HG03354 (cell line): ENCODE results near the gene TCHP.
A peak's percentile ranks its signal among the peaks of the same experiment; 100 is the strongest.
"Not testable (repeated sequence)": the region's sequence is repeated elsewhere in the genome, so short reads cannot be mapped to it uniquely, and the experiment has no call there.

ENCODE experiments used
- ATAC-seq: cut with Tn5 transposase; IDR thresholded peaks from one replicate; pipeline ENCODE4 v1.9.1; 2021; ENCODE audit warnings: mild to moderate bottlenecking; ENCODE audit not compliant: unreplicated experiment, poor library complexity, severe bottlenecking

Gene TCHP, protein sequence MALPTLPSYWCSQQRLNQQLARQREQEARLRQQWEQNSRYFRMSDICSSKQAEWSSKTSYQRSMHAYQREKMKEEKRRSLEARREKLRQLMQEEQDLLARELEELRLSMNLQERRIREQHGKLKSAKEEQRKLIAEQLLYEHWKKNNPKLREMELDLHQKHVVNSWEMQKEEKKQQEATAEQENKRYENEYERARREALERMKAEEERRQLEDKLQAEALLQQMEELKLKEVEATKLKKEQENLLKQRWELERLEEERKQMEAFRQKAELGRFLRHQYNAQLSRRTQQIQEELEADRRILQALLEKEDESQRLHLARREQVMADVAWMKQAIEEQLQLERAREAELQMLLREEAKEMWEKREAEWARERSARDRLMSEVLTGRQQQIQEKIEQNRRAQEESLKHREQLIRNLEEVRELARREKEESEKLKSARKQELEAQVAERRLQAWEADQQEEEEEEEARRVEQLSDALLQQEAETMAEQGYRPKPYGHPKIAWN

DNA sequence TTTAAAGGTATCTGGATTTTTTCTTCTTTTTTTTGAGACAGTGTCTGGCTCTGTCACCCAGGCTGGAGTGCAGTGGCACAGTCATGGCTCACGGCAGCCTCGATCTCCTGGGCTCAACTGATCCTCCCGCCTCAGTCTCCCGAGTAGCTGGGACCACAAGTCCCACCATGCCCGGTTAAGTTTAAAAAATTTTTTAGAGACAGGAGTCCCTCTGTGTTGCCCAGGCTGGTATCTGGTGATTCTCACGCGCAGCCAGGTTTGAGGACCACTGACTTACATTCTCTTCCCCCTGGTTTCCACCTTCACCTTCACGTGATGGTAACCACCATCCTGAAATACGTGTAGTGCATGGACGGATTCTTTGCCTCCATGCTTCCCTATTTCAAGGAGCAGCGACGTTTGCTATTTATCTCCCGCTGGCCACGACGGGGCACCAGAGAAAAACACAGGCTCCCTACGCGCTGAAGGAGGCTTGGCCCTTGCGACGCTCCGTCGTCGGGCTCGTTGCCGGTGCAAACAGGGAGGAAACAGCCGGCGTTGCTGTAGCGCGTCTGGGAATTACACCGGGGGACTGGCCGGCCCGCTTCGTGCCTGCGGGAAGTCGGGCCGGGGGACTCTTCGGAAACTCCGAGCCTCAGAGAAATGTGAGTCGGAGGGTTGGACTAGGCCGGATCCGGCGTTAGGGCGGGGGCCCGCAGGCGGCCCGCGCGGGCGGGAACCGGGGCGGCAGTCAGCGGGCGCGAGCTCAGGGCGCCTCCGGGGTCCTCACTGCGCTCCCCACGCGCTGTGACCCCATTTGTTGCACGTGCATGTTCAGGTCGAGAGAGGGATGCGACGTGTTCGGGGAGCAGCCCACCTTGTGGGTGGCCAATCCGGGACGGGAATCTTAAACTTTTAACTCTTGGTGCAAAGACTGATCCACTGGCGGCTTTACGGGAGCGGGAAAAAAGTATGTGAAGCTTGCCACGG lies at the start of gene TCHP:
TCHP (plus strand) TSS at position 492 of the 969 bp plus-strand sequence. CDS start 2,753 bp downstream, outside the sequence.
- peak; percentile 78 for ATAC-seq

DNA sequence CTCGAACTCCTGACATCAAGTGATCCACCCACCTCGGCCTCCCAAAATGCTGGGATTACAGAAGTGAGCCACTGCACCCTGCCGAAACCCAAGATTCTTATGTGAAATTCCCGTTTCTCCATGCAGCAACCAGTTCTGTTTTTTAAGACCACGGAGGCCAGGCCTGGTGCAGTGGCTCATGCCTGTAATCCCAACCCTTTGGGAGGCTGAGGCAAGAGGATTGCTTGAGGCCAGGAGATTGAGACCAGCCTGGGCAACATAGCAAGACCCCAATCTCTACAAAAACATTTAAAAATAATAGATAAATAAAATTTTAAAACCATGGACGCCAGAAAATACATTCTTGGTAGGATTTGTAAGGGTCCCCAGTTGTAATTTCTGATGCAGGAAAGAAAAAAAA lies 49.6 kb upstream of the TCHP start:
- not testable (repeated sequence) for ATAC-seq

DNA sequence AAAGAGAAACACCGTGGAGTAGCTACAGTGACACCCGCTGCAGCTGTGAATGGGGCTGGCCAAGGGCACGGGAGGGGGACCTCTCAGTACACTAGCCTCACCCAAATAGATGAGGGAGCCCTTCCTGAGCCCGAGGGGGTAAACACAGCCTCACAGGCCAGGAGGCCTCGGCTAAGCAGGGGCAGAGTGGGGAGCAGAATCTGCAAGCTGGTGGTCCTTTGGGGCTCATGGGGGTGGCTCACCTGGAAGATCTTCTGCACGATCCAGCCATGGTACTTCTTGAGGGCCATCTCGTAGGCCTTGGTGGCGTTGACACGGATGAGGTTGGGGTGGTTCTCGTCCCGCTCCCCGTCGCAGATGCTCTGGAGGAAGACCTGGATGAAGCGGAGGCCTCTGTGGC lies 44.7 kb upstream of the TCHP start:
- no peak for ATAC-seq

DNA sequence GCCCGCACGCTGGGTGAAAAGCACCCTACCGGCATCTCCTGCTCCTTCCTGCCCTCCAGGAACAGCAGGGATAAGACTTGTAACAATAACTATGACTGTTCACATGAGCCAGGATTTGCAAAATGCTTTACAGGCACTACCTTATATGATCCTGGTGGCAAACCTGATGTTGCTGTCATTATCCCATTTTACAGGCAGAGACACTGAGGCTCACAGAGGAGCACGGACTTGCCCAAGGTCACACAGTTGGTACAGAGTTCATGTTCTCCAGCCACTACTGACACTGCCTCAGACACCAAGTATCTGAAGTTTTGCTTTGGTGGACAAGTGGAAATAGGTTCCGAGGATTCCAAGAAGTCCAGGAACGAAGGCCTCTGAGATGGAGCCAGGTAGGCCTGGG lies 42.4 kb upstream of the TCHP start:
- ATAC-seq: no peak

DNA sequence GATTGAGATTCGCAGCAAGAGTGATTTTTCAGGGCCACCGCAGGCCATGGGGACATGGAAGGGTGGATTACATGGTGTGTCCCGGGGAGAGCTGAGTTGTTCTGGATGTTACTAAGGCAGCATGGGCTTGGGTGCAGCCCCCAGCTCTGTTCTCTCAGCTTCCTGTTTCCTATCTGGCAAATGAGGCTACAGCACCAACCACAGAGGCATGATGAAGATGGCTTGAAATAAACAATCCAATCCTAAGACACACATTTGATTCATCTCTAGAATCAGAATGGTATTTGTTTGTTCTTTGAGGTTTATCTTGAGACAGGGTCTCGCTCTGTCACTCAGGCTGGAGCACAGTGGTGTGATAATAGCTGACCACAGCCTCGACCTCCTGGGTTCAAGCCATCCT lies 41.3 kb upstream of the TCHP start:
- no peak for ATAC-seq

DNA sequence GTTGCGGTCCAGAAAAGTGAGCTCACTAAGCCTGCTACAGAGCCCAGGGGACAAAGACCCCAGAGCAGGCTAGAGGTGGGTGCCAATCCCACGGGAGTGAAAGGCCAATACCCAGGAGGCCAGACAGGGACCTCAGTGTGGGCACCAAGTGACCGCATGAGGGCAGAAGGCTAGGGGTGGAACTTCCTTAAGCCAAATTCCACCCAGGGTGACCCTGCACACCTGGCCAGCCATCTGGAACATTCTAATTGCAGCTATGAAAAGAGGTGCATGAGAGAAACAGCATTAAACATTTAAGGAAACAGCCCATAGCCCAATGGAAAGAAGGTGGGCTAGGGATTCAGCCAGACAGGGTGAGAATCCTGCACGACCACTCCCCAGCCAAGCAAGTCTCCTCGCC lies 39.1 kb upstream of the TCHP start:
- ATAC-seq: no peak

DNA sequence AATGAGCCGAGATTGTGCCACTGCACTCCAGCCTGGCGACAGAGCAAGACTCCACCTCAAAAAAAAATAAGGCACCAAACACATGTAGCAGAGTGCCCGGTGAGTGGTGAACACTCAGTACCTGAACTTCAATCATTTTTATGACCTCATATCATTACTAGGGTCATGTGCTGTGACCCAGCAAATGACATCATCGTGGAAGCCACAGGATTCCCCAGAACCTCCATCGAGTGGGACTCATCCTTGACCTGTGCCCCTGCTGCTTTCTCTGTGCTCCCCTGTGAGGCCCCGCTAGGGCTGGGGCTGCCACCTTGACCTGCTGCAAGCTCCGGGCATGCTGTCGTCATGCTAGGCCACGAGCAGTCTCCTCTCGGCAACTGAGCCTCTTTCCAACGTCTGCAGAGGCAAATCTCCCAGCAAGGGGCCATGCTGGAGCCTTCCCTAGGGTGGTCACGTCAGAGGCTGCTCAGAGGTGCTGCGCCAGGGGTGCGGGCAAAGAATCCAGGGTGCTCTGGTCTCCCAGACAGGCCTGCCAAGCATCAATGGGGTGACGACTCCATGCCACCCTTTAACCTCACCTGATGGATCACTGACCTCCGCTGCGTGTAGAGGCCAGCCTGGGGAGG lies 38.3 kb upstream of the TCHP start:
- ATAC-seq: no peak

DNA sequence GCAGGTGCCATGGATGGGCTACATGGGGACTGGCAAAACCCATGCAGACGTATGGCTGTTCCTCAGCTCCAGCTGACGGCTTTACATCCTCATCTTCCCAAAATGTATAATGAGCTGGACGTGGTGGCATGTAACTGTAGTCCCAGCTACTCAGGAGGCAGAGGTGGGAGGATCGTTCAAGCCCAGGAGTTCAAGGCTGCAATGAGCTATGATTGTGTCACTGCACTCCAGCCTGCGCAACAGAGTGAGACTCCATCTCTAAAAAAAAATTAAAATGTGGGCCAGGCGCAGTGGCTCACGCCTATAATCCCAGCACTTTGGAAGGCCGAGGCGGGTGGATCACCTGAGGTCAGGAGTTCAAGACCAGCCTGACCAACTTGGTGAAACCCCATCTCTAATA lies 37.6 kb upstream of the TCHP start:
- ATAC-seq: not testable (repeated sequence)

DNA sequence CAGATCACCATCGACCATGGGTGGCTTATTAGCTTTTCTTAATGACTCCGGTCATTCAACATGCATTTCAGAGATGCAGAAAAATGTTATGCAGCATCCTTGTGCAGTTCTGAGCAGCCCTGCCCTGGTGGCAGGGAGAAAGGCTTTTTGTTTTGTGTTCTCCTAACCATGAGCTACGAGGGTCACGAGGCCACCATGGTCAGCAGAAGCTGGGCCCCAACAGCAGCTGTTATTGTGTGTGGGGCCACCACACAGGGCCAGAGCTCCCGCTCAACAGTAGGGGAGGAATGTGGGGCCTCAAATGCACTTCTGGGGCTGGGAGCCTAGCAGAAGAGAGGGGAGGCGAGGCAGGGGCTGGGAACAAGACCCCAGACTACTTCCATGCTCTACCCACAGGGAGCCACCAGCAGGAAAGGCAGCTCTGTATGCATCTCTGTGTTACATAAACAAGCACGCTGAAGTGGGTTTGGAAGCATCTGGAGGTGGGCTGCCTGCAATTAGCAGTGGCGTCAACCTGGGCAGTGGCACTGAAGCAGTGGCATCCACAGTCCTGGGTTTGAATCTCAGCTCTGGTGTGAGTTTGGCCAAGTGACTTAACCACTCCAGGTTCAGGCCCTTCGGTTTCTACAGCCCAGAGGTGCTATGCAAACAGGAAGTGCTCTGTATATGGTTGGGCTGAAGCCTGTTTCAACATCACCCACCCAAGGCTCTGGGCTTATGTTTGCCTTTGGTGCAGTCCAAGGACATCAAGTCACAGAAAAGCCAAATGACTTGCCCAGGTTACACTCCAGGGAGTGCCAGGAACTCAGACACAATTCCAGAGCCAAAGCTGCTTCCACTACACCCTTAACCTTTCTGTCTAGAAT lies 36.0 kb upstream of the TCHP start:
- no peak for ATAC-seq

DNA sequence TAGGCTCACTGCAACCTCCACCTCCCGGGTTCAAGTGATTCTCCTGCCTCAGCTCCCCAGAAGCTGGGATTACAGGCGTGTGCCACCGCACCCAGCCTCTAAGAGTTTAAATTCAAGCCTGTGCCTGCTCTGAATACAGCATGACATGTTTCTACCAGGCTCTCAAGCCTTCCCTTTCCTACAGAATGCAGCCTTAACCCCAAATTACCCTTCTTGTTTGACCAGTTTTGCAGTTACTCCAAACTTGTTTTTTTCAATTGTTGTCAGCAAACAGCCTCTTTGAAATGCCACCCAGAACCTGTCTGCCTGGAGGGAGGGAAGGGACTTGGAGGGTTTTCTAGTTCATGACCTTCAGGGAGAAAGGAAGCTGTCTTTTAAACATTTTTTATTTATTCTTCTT lies 35.2 kb upstream of the TCHP start:
- ATAC-seq: no peak

DNA sequence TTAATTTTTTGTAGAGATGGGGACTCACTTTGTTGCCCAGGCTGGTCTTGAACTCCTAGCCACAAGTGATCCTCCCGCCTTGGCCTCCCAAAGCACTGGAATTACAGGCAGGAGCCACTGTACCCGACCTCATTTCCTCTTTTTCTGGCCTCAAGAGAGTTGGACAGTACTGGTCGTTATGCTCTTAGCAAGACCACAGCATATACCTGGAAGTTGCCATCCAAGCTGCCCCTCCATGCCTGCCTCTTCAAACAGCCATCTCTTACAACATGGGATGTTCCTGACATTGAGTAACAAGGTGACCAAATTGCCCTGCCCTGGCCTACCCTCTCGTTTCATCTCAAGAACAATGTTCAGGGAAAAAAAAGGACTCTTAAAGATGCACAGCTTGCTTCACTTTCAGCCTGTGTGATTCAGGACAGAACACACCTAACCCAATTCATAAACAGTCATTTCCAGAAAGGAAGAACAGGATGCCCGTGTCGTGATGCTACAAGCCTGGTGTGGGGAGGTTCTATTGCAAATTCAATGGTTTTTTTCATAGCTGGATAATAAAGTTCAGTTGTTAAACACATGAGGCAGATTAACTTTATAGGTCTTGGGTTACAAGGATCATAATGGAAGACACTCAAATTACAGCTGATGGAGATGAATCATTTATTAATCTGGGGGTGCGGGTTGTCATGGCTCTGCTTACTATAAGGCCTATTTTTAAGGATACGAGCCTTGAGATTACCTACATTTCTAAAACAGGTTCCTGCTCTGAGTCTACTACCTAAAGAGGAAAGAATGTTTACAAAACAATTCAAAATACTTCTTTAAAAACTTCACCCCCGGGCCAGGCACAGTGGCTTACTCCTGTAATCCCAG lies 31.7 kb upstream of the TCHP start:
- no peak for ATAC-seq

DNA sequence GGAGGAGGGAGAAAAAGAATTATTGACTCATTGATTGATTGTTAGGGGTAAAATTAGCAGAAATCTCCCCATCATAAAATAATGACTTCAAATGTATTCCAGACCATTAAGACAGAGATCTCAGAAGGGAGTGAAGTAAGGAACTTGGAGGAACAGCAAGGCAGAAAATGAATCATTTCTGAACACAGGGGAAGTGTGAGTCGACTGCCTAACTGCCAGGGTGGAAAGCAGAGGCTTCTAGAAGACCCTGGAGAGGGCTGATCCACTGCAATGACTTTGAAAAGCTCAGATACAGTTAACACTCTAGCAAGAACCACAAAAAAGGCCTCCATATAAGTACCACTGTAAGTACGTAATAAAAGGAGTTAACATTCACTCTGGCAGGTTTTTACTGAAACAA lies 29.4 kb upstream of the TCHP start:
- no peak for ATAC-seq

DNA sequence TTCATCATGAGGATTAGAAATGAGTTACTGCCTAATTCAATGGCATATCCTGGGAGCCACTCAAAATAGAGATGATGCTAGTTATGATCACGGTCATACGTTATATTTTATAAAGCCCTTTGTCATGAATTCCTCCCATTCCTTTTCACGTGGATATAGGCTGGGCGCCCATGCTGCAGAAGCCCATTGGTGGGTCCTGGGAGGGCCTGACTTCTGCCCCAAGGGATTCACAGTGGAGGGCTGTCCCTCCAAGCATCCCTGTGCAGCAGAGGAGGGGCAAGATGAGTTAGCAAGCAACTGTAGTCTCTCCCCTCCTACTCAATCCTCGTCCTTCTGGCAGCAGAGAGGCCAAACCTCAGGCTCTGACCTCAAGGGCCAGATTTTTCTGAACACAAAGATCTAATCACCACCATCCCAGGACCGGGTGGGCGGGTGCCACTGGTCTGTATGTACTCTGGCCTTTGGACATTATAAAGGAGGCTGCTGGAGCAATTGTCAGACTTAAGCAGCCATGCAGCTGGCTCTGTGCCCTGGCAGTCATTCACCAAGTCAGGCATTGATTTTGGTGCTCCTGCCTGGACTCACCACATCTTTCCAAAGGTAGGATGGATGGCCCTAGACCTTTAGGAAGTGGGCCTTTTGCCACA lies 28.3 kb upstream of the TCHP start:
- no peak for ATAC-seq

DNA sequence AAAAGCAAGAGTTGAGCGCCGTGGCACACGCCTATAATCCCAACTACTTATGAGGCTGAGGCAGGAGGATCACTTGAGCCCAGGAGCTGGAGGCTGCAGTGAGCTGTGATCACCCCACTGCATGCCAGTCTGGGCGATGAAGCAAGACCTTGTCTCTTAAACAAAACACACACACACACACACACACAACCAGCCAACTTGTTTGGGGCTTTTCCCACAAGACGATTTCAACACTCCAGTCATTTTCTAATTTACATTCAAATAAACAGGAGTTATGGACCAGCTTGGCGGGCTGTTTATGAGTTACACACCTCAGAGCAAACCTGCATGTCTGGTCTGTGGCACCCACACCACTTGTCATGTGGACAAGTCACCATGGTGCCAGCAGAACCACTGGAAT lies 26.4 kb upstream of the TCHP start:
- ATAC-seq: no peak

DNA sequence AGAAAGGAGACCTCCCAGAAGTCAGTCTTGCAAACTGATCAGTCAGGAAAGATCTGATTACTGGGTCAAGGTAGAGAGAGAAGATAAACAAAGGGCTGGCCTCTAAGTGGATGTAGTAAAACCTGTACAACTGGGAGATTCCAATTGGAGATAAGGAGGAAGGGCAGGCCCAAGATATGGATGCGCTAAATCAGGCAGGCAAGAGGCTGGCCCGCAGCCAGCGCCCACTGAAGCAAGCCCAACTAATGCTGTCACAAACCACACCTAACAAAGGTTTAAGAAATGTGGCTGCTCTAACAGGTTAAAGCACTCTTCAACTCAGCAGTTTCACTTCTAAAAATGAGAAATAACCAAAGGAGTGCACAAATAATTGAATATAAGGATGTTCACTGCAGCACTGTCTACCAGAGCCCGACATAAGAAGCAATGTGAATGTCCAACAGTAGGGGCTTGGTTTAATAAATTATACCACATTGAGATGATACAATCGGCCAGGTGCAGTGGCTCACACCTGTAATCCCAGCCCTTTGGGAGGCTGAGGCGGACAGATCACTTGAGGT lies 24.4 kb upstream of the TCHP start:
- ATAC-seq: no peak

DNA sequence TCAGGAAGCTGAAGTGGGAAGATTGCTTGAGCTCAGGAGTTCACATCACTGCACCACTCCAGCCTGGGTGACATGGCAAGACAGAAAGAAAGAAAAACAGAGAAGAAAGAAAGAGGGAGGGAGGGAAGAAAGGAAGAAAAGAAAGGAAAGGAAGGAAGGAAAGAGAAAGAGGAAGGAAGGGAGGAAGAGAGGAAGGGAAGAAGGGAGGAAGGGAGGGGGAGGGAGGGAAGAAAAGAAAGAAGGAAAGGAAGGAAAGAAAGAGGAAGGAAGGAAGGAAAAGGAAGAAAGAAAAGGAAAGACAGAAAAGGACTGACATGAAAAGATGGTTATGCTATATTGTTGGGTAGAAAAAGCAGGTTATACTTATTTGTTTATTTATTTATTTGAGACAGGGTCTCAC lies 23.7 kb upstream of the TCHP start:
- no peak for ATAC-seq

DNA sequence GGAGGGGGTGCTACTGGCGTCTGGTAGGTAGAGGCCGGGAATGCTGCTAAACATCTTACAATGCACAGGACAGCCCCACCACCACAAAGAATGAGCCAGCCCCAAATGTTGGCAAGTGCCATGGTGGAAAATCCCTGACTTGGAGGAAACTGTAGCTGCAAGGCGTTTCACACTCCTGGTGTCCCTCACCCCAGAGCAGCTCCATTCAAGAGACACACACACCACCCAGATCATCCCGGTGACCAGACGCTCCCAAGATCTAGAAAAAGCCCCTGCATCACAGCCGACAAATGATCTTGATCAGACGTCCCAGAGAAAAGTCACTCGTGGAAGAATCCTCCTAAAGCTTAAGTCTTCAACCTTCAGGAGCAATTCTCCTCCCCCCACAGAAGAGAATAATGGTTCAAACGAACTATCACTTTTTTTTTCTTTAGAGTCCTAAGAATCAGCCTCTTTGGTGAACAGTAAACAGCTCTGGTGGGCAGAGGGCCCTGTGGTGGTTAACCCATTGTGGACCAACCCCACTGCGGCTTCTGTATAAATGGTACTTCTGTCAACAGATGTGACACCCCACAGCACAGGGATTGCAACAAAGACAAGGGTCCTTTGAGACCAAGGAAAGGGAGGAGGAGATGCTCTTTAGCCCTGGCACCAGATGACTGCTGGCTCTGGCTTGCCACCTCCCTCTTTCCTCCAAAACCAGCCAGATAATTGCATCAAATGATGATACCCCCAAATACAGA lies 22.4 kb upstream of the TCHP start:
- no peak for ATAC-seq
